ENCODE data around the gene C1QTNF6. TPM values are rescaled to one million over a fixed set of nuclear protein-coding genes. Genes with fewer than 3 reads are reported as not detected.
"Not testable (repeated sequence)": the region's sequence is repeated elsewhere in the genome, so short reads cannot be mapped to it uniquely, and the experiment has no call there.

C1QTNF6 gene
- total RNA-seq, 2 donors from 2014 or later, result 9.3 to 16.7 TPM

DNA sequence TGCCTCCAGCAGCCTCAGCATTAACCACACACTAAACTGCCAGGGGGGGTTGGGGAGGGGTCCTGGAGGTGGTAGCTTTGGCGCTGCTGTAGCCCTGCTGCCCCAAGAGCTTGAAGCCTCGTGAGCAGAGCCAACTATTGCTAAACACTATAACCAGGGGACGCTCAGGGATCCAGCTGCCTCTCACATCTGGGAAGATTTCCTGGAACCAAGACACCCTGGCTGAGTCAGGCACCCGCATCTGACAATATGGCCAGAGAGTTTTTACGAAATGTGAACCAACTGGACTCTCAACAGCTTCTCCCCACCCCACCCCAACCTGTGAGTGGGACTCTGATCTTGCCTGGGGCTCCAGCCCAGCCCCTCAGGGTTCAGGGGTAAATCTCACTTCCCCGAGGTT, 14.3 kb downstream of the C1QTNF6 start:
- Histone ChIP-seq H3K27ac (no peak overlapping the region), H3K4me3 (no peak overlapping the region), H3K9me3 (no peaks in the 10 kb centered on the region), H3K36me3 (no peaks in the 10 kb centered on the region), H3K4me1 (peaks cover 21% of the 10 kb centered on the region), H3K9ac (ENCODE audit: low read depth in 2 of 2, low read length in 2 of 2) (no peak overlapping the region), H3K27me3 (no peaks in the 10 kb centered on the region)
- no peak for DNase-seq
- intact Hi-C loops (cut with DNase I), result no loop called here
- TF ChIP-seq, protein P1, sequence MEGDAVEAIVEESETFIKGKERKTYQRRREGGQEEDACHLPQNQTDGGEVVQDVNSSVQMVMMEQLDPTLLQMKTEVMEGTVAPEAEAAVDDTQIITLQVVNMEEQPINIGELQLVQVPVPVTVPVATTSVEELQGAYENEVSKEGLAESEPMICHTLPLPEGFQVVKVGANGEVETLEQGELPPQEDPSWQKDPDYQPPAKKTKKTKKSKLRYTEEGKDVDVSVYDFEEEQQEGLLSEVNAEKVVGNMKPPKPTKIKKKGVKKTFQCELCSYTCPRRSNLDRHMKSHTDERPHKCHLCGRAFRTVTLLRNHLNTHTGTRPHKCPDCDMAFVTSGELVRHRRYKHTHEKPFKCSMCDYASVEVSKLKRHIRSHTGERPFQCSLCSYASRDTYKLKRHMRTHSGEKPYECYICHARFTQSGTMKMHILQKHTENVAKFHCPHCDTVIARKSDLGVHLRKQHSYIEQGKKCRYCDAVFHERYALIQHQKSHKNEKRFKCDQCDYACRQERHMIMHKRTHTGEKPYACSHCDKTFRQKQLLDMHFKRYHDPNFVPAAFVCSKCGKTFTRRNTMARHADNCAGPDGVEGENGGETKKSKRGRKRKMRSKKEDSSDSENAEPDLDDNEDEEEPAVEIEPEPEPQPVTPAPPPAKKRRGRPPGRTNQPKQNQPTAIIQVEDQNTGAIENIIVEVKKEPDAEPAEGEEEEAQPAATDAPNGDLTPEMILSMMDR (IDR thresholded peaks at IDR 0.05), result no peak

DNA sequence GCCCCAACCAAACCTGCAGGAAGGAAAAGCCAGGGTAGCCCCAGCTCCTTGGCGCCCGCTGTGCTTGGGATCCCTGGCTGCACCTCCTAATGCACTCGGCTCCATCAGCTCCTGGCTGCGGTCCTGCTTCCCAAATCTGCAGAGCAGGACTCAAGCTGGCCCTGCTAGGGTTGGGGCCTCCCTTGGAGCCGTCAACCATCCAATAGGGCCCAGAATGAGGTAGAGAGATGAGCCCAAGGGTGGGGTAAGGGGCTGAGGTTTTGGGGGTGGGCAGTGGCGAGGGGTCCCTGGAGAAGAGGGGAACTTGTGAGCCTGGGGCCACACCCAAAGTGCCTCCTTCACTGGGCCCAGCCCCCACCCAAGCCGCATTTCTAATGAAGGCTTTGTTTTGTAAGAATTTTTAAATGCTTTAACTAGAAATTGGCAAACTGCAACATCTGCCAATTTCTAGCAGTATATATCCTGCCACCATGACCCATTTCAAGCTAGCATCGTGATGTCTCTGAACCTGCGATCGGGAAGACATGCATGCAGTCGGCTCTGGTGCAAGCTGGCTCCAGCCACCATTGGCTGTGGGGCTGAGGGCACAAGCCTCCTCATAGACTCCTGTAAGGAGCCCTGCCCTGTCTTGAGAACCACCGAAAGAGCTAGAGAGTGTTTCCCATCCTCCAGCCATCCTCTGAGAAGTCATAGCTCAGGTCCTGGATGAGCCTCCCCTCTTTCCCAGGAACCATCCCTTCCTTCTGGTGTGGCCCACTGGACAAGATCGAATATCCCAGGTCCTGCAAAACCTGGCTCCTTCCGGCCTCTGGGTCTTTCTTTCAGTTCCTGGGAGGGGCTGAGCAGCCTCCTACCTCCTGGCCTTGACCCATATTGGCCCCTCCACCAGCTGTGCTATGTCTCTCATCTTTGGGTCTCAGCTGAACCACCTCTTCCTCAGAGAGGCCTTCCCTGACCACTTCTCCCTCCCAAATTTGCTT, 15.5 kb downstream of the C1QTNF6 start:
- no peaks in the 10 kb centered on the region for H3K27me3 ChIP-seq
- no peaks in the 10 kb centered on the region for H3K9me3 ChIP-seq
- no peaks in the 10 kb centered on the region for H3K36me3 ChIP-seq
- H3K4me3 ChIP-seq, result no peak overlapping the region
- TF ChIP-seq, protein P1 (IDR thresholded peaks at IDR 0.05), result no peak
- no peak overlapping the region for H3K9ac ChIP-seq (ENCODE audit: low read depth in 2 of 2, low read length in 2 of 2)
- DNase-seq, result no peak
- peaks cover 10% of the 10 kb centered on the region for H3K4me1 ChIP-seq
- no peak overlapping the region for H3K27ac ChIP-seq
- intact Hi-C loops (cut with DNase I), result no loop called here

DNA sequence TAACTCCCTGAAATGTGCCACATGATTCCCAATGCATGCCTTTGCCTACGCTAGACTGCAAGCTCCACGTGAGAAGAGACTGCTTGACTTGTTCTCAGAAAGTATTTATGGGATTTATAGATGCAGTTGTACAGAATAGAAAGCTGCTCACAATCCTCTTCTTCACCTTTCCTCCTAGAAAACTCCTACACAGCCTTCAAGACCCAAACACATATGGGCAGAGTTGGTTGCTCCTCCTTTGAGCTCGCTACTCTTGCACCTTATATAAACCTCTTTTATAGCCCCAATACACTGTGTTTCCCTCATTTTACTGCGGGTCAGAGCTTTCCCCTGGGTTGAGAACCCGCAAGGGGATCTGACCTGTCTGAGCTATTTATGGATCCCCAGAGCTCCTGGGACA, 16.4 kb downstream of the C1QTNF6 start:
- no peak overlapping the region for H3K9ac ChIP-seq (ENCODE audit: low read depth in 2 of 2, low read length in 2 of 2)
- no peak for DNase-seq
- H3K4me3 ChIP-seq, result no peak overlapping the region
- H3K27me3 ChIP-seq, result no peaks in the 10 kb centered on the region
- TF ChIP-seq, protein P1 (IDR thresholded peaks at IDR 0.05), result no peak
- no peak overlapping the region for H3K27ac ChIP-seq
- H3K9me3 ChIP-seq, result no peaks in the 10 kb centered on the region
- H3K36me3 ChIP-seq, result no peaks in the 10 kb centered on the region
- peaks cover 11% of the 10 kb centered on the region for H3K4me1 ChIP-seq
- intact Hi-C loops (cut with DNase I), result no loop called here

DNA sequence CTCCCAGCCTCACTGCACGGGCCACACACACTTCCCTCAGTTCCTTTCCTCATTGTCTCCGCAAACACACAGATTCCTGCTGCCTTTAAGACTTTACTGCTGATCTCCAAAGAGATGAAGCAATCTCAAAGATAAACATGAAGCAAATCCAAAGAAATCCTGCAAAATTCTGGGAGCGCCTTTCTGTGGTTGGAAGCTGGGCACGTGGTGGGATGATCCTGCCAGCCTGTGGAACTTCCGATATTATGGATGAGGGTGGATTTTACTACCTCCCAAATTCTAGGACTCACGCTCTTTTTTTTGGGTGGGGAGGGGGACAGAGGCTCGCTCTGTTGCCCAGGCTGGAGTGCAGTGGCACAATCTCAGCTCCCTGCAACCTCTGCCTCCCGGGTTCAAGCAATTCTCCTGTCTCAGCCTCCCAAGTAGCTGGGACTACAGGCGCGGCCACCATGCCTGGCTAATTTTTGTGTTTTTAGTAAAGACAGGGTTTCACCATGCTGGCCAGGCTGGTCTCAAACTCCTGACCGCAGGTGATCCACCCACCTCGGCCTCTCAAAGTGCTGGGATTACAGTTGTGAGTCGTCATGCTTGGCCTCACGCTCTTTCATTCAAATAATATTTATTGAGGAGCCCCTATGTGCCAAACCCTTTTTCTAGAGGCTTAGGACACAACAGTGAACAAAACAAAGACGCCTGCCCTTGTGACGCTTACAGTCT, 17.2 kb downstream of the C1QTNF6 start:
- H3K4me1 ChIP-seq; DNase-seq; H3K9me3 ChIP-seq; H3K9ac ChIP-seq (ENCODE audit: low read depth in 2 of 2, low read length in 2 of 2); H3K27ac ChIP-seq; H3K4me3 ChIP-seq; H3K27me3 ChIP-seq; intact Hi-C loops (cut with DNase I); H3K36me3 ChIP-seq: not testable (repeated sequence)

DNA sequence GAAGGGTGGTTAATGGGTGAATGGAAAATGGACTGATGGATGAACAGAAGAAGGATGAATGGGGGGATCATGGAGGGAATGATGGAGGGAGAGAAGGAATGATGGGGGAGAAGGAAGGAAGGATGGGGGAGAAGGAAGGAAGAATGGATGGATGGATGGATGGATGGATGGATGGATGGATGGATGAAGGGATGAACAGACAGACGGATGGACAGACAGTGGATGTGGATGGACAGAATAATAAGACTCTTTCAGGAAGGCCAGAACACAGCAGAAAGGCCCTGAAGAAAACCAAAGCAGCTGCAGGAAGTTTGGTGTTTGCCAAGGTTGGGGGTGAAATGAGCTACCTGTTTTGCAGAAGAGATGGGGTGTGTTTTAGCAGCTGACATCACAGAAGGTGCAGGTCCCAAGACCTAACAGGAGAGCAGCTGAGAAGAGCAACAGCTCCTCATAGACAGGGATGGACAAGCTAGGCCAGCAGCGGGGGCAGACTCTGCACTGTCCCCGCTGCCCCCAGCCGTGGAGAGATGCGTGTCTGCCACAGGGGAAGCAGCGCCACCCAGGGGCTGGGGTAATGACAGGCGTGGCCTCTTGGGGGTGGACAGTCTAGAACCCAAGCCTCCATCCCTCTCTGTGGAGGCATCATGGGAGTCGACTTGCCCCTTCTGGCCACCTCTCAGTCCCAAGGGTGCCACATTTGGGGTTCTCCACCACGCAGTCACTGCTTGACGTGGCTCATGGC, 17.9 kb downstream of the C1QTNF6 start:
- Histone ChIP-seq H3K9me3 (no peaks in the 10 kb centered on the region), H3K4me1 (peaks cover 5% of the 10 kb centered on the region), H3K36me3 (no peaks in the 10 kb centered on the region), H3K4me3 (no peak overlapping the region), H3K9ac (ENCODE audit: low read depth in 2 of 2, low read length in 2 of 2) (no peak overlapping the region), H3K27ac (no peak overlapping the region), H3K27me3 (no peaks in the 10 kb centered on the region)
- intact Hi-C loops (cut with DNase I), result loop anchor here (5.0 to 10.0 kb wide), 2 partner anchors 93 to 95 kb away; no protein-coding TSS in a partner anchor
- TF ChIP-seq, protein P1 (IDR thresholded peaks at IDR 0.05), result no peak
- DNase-seq, result no peak
